T-helper 17 cell (primary cell): ENCODE results near the gene PTPRN2. TPM values are rescaled to one million over a fixed set of nuclear protein-coding genes. Genes with fewer than 3 reads are reported as not detected.
"Not testable (repeated sequence)": the region's sequence is repeated elsewhere in the genome, so short reads cannot be mapped to it uniquely, and the experiment has no call there.

Experiments
- ATAC-seq: fragments of 150-1000 bp; cut with Tn5 transposase; 2 replicates; pipeline ENCODE4 v1.10.0; 2021; ENCODE audit warnings: mild to moderate bottlenecking, moderate library complexity
- DNase-seq, 3 donors: peaks; one replicate each; pipeline versions ENCODE4 v3.0.0 to v3.0.0-alpha.2; 2020 to 2021
- H3K9me3 ChIP-seq: one replicate; pipeline ENCODE4 v1.7.0; 2013; ENCODE audit warnings: low read length, mild to moderate bottlenecking; ENCODE audit not compliant: control insufficient read depth, poor library complexity, severe bottlenecking
- H3K27ac Mint-ChIP-seq: one replicate; pipeline ENCODE4 v1.8.0; 2022; ENCODE audit warnings: mild to moderate bottlenecking, moderate library complexity, mixed read lengths
- H3K27me3 Mint-ChIP-seq: one replicate; pipeline ENCODE4 v1.8.0; 2022; ENCODE audit warnings: mixed read lengths
- H3K36me3 Mint-ChIP-seq: one replicate; pipeline ENCODE4 v1.8.0; 2022; ENCODE audit warnings: low read depth, mixed read lengths
- H3K4me1 Mint-ChIP-seq: one replicate; pipeline ENCODE4 v1.8.0; 2022; ENCODE audit warnings: mild to moderate bottlenecking, mixed read lengths
- H3K4me3 Mint-ChIP-seq: one replicate; pipeline ENCODE4 v1.8.0; 2022; ENCODE audit warnings: mild to moderate bottlenecking, moderate library complexity, mixed read lengths
- total RNA-seq, 4 donors: library from RNA in 2 of 4; stranded (reverse) in 2 of 4; gene quantifications; one replicate each; pipeline ENCODE4 v1.2.3 and lab custom pipeline; 2022 to 2026

The PTPRN2 gene
- total RNA-seq, 2 donors from 2014 or later, result 0.42 to 0.57 TPM

GRCh38 chr7:157499121-157499834 lies 1088.3 kb downstream of the PTPRN2 start:
- no peaks in the 10 kb centered on the region for H3K36me3 Mint-ChIP-seq
- H3K4me1 Mint-ChIP-seq, result peaks cover 29% of the 10 kb centered on the region
- H3K4me3 Mint-ChIP-seq, result no peak overlapping the region
- H3K27ac Mint-ChIP-seq, result peak overlapping the region; percentile 89
- no peaks in the 10 kb centered on the region for H3K9me3 ChIP-seq
- ATAC-seq, result no peak
- no peak for DNase-seq
- H3K27me3 Mint-ChIP-seq, result no peaks in the 10 kb centered on the region

- Mint-ChIP-seq H3K36me3 (no peaks in the 10 kb centered on the region), H3K27me3 (no peaks in the 10 kb centered on the region), H3K27ac (peak overlapping the region; percentile 89), H3K4me3 (no peak overlapping the region), H3K4me1 (peaks cover 31% of the 10 kb centered on the region)
- no peaks in the 10 kb centered on the region for H3K9me3 ChIP-seq
- no peak for DNase-seq
- ATAC-seq, result no peak
Measured at GRCh38 chr7:157498657-157499056, 1089.0 kb downstream of the PTPRN2 start.

DNA sequence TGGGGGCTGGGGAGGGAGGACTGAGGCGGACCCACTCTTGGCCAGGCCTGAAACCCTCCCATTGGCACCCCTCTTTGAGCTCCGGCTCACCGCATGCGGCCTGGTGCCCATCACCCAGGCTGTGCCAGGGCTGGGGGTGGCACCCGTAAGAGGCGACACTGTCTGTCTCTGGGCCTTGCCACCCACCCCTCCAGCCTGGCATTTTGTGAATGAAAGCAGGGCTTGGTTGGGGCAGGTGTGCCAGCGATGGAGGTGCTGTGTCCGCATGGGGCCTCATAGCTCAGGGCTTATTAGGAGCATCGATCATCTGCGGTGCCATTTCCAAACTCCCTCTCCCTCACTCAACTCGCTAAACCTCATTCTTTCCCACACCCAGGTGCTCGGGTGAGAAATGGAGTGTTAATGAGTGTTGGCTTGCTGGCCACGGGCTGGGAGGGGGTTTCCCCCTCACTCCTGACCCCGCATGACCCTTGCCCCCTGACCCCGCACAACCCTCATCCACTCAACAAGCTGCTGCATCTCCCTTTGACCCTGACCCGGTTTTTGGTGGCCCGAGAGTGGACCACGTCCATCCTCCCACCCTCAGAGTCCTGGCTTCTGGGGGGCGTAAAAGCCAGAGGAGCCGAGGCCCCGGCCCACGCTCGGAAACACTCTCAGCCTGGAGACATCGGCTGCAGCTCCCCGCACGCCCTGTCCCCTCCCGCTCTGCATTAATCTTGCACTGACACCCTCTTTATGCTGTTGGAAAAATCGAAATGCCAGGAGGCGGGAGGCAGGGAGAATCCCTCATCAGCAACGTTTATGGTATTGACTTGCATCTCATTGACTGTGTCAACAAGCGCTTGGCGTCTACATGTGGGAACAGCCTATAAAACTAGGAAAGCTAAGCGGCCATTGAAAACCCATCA lies 1089.6 kb downstream of the PTPRN2 start:
- no peaks in the 10 kb centered on the region for H3K36me3 Mint-ChIP-seq
- peak overlapping the region; percentile 89 for H3K27ac Mint-ChIP-seq
- H3K9me3 ChIP-seq, result no peaks in the 10 kb centered on the region
- no peaks in the 10 kb centered on the region for H3K27me3 Mint-ChIP-seq
- H3K4me1 Mint-ChIP-seq, result peaks cover 29% of the 10 kb centered on the region
- DNase-seq (no peak), ATAC-seq (no peak)
- H3K4me3 Mint-ChIP-seq, result no peak overlapping the region

GRCh38 chr7:157497367-157497743 lies 1090.3 kb downstream of the PTPRN2 start:
- Mint-ChIP-seq H3K36me3 (no peaks in the 10 kb centered on the region), H3K4me3 (no peak overlapping the region), H3K4me1 (peaks cover 24% of the 10 kb centered on the region), H3K27ac (peak overlapping the region; percentile 63), H3K27me3 (no peaks in the 10 kb centered on the region)
- H3K9me3 ChIP-seq, result no peaks in the 10 kb centered on the region
- DNase-seq, result no peak
- no peak for ATAC-seq

DNA sequence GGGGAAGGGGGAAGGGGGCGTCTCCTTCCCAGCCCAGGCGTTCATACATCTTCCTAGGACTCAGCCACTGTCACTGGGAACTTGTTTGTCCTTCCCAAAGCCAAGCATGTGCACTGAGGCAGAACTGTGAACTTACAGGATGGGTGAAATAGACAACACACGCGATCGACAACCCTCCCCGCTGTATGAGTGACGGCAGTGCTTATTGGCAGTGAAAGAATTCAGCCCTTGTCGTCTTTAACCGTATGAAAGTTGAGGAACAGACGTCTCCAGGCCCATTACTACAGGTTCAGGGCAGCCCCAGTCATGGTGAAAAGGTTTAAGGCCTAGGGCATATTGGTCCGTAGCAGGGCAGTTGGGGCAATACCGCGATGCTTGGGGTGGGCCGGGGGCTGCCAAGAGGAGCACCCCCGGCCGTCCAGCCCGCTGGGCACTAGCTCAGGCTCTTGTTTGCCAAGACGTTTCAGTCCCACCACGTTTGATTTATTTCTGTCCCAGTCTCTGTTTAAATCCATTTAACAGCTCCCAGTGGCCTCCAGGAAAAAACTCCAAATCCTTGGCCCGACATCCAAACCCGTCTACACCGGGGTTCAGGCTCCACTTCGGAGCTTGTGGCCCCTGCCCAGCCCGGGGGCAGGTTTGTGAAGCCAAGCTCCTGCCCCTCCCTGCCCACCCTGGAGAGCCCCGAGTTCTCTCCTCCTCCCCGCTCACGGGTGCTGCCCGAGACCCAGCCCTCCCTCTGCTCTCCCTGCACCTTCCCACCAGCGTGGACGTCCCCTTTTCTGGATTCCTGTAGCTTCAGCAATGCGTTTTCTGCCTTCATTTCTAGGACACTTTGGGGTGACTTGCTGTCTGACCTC lies 1091.0 kb downstream of the PTPRN2 start:
- Mint-ChIP-seq H3K27ac (peak overlapping the region; percentile 63), H3K27me3 (no peaks in the 10 kb centered on the region), H3K4me3 (no peak overlapping the region), H3K4me1 (peaks cover 20% of the 10 kb centered on the region), H3K36me3 (no peaks in the 10 kb centered on the region)
- no peak for DNase-seq
- ATAC-seq, result no peak
- no peaks in the 10 kb centered on the region for H3K9me3 ChIP-seq

DNA sequence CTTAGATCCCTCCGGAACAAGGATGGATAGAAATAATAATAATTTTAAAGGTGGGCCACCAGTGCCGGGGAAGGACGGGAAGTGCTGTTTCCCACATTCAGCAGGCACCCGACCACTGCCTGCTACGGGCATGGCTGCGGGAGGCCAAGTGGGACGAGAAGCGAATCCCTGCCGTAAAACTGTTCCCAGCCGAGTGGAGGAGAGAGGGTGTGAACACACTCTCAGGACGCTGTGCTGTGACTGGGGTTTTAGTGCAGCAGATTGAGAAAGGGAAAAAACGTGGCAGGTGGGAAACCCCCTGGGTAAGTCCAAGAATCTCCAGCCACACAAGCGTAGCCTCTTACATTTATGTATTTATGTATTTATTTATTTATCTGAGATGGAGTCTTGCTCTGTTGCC lies 1092.0 kb downstream of the PTPRN2 start:
- ATAC-seq, result peak; percentile 66
- no peaks in the 10 kb centered on the region for H3K27me3 Mint-ChIP-seq
- no peaks in the 10 kb centered on the region for H3K36me3 Mint-ChIP-seq
- peaks cover 18% of the 10 kb centered on the region for H3K4me1 Mint-ChIP-seq
- H3K27ac Mint-ChIP-seq, result peak overlapping the region; percentile 63
- peaks cover 2% of the 10 kb centered on the region for H3K9me3 ChIP-seq
- DNase-seq, result no peak
- no peak overlapping the region for H3K4me3 Mint-ChIP-seq

GRCh38 chr7:157495177-157495553 lies 1092.5 kb downstream of the PTPRN2 start:
- H3K9me3 ChIP-seq, result peaks cover 2% of the 10 kb centered on the region
- peak overlapping the region; percentile 63 for H3K27ac Mint-ChIP-seq
- H3K4me3 Mint-ChIP-seq, result no peak overlapping the region
- no peak for DNase-seq
- peaks cover 21% of the 10 kb centered on the region for H3K4me1 Mint-ChIP-seq
- no peaks in the 10 kb centered on the region for H3K27me3 Mint-ChIP-seq
- H3K36me3 Mint-ChIP-seq, result no peaks in the 10 kb centered on the region
- ATAC-seq, result no peak

DNA sequence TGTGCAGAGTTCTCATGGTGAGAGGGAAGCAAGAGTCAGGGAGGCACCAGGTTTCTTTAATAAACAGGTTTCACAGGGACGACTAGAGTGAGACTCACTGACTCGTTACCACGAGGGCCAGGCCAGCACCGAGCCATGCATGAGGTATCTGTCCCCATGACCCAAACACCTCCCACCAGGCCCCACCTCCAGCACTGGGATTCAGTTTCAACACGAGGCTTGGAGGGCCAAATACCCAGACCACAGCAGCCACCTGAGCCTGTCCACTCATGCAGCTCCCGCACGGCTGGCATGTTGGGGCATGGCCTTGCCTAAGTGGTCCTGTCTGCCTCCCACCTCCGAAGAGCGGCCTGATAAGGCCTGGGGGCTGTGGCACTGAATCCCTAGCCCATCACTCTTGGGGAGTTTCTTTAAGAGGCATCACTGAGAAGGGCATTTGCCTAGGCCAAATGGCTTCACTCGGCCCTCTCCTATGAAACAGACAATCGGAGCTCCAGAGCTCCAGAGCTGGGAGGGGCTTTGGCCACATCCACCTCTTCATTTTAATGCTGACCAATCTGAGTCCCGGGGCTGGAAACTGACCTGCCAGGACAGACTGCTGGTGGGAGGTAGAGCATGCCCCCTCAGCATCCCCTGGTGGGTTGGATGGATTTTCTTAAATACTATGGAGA lies 1093.0 kb downstream of the PTPRN2 start:
- peaks cover 2% of the 10 kb centered on the region for H3K9me3 ChIP-seq
- Mint-ChIP-seq H3K36me3 (no peaks in the 10 kb centered on the region), H3K4me3 (no peak overlapping the region), H3K27me3 (no peaks in the 10 kb centered on the region), H3K27ac (peak overlapping the region; percentile 83), H3K4me1 (peaks cover 19% of the 10 kb centered on the region)
- no peak for DNase-seq
- no peak for ATAC-seq

DNA sequence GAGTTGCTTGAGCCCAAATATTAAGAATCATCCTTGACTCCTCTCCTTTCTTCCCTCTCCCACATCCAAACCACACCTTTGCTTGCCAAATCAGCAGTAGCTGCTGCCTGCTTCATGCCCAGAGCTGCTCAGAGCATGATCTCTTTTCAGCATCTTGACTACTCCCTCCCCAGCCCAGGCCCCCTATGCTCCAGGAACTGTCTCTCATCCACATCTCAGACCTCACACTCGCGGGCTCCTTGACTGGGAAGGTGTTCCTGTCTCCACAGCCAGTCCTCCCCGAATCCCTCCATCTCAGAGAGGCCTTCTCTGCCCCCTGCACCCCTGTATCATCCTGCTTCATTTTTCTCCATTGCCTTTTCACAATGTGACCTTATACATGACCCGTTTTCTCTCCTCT lies 1093.8 kb downstream of the PTPRN2 start:
- H3K4me3 Mint-ChIP-seq, result no peak overlapping the region
- no peak for ATAC-seq

GRCh38 chr7:157493017-157493416 lies 1094.6 kb downstream of the PTPRN2 start:
- H3K9me3 ChIP-seq, result peaks cover 2% of the 10 kb centered on the region
- Mint-ChIP-seq H3K4me1 (peaks cover 19% of the 10 kb centered on the region), H3K4me3 (no peak overlapping the region), H3K36me3 (no peaks in the 10 kb centered on the region), H3K27ac (no peak overlapping the region), H3K27me3 (no peaks in the 10 kb centered on the region)
- ATAC-seq (no peak), DNase-seq (no peak)

More for the DNA sequence above, 1093.8 kb downstream of the PTPRN2 start:
- H3K4me1 Mint-ChIP-seq, result peaks cover 19% of the 10 kb centered on the region
- no peaks in the 10 kb centered on the region for H3K27me3 Mint-ChIP-seq
- peak overlapping the region; percentile 83 for H3K27ac Mint-ChIP-seq
- no peak for DNase-seq
- H3K9me3 ChIP-seq, result peaks cover 2% of the 10 kb centered on the region
- no peaks in the 10 kb centered on the region for H3K36me3 Mint-ChIP-seq

DNA sequence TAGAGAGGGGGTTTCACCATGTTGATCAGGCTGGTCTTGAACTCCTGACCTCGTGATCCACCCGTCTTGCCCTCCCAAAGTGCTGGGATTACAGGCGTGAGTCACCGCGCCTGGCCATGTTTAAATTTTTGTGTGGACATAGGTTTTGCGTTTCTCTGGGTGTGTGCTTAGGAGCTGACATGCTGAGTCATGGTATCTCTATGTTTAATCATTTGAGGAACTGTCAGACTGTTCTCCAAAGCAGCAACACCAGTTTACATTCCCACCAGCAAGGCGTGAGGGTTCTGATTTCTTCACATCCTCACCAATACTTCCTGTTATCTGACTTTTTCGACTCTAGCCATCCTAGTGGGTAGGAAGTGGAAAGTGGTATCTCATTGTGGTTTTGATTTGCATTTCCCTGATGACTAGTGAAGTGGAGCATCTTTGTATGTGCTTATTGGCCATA lies 1097.1 kb downstream of the PTPRN2 start:
- Mint-ChIP-seq H3K4me3 (peak overlapping the region; percentile 39), H3K36me3 (no peaks in the 10 kb centered on the region), H3K27me3 (no peaks in the 10 kb centered on the region), H3K4me1 (peaks cover 22% of the 10 kb centered on the region), H3K27ac (peak overlapping the region; percentile 24)
- DNase-seq (no peak), ATAC-seq (peak; percentile 94)
- peaks cover 2% of the 10 kb centered on the region for H3K9me3 ChIP-seq

DNA sequence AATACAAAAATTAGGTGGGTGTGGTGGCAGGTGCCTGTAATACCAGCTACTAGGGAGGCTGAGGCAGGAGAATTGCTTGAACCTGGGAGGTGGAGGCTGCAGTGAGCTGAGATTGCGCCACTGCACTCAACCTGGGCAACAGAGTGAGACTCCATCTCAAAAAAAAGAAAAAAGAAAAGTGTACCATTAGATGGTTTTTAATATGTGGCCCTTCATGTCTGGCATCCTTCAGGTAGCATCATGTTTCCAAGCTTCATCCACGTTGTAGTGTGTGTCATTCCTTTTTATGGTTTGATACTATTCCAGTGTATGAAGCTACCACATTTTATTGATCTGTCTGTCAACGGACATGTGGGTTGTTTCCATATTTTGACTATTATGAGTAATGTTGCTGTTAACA lies 1097.8 kb downstream of the PTPRN2 start:
- H3K27me3 Mint-ChIP-seq, DNase-seq, H3K36me3 Mint-ChIP-seq, ATAC-seq, H3K4me3 Mint-ChIP-seq, H3K9me3 ChIP-seq: not testable (repeated sequence)
- peaks cover 27% of the 10 kb centered on the region for H3K4me1 Mint-ChIP-seq
- H3K27ac Mint-ChIP-seq, result peak overlapping the region; percentile 24
